ENCODE data around the gene RIMS4.

RIMS4 gene

GRCh38 chr20:44745122-44745597 is 65.2 kb downstream of the RIMS4 start:
- H3K4me3 ChIP-seq (ENCODE audit: low read depth, low read length), result no peak overlapping the region
- TF ChIP-seq CTCF (IDR thresholded peaks at IDR 0.05; ENCODE audit: low read depth, low read length, missing control alignments), result no peak
- DNase-seq (ENCODE audit: low read depth), result no peak
- in situ Hi-C loops (cut with HindIII; ENCODE audit: low sequenced_read_pairs), result no loop called here

GRCh38 chr20:44743916-44744655 is 66.3 kb downstream of the RIMS4 start:
- no peak for TF ChIP-seq CTCF (IDR thresholded peaks at IDR 0.05; ENCODE audit: low read depth, low read length, missing control alignments)
- no peak overlapping the region for H3K4me3 ChIP-seq (ENCODE audit: low read depth, low read length)
- in situ Hi-C loops (cut with HindIII; ENCODE audit: low sequenced_read_pairs), result no loop called here
- DNase-seq (ENCODE audit: low read depth), result no peak

GRCh38 chr20:44743080-44743701 is 67.2 kb downstream of the RIMS4 start:
- no peak for TF ChIP-seq CTCF (IDR thresholded peaks at IDR 0.05; ENCODE audit: low read depth, low read length, missing control alignments)
- in situ Hi-C loops (cut with HindIII; ENCODE audit: low sequenced_read_pairs), result no loop called here
- no peak overlapping the region for H3K4me3 ChIP-seq (ENCODE audit: low read depth, low read length)
- DNase-seq (ENCODE audit: low read depth), result no peak

GRCh38 chr20:44742304-44743079 is 67.9 kb downstream of the RIMS4 start:
- TF ChIP-seq CTCF (IDR thresholded peaks at IDR 0.05; ENCODE audit: low read depth, low read length, missing control alignments), result no peak
- no peak for DNase-seq (ENCODE audit: low read depth)
- in situ Hi-C loops (cut with HindIII; ENCODE audit: low sequenced_read_pairs), result no loop called here
- no peak overlapping the region for H3K4me3 ChIP-seq (ENCODE audit: low read depth, low read length)

GRCh38 chr20:44739942-44740341 is 70.4 kb downstream of the RIMS4 start:
- TF ChIP-seq CTCF (IDR thresholded peaks at IDR 0.05; ENCODE audit: low read depth, low read length, missing control alignments), result no peak
- no peak for DNase-seq (ENCODE audit: low read depth)
- in situ Hi-C loops (cut with HindIII; ENCODE audit: low sequenced_read_pairs), result loop anchor here (10.0 kb wide), 2 partner anchors 75 to 345 kb away; no protein-coding TSS in a partner anchor
- H3K4me3 ChIP-seq (ENCODE audit: low read depth, low read length), result no peak overlapping the region

- H3K4me3 ChIP-seq (ENCODE audit: low read depth, low read length), result no peak overlapping the region
- DNase-seq (ENCODE audit: low read depth), result peak; percentile 37
- no peak for TF ChIP-seq CTCF (IDR thresholded peaks at IDR 0.05; ENCODE audit: low read depth, low read length, missing control alignments)
- in situ Hi-C loops (cut with HindIII; ENCODE audit: low sequenced_read_pairs), result loop anchor here (10.0 kb wide), 2 partner anchors 74 to 344 kb away; no protein-coding TSS in a partner anchor
These were observed 71.4 kb downstream of the RIMS4 start for GRCh38 chr20:44738813-44739477.
